HEK293 (cell line): ENCODE data around the gene OSBPL10.

Experiments used
- KLF16 ChIP-seq: fragments of 450-650 bp; formaldehyde crosslinking; IDR thresholded peaks from 2 replicates; pipeline ENCODE4 v1.5.1; 2017; ENCODE audit warnings: missing biosample characterization, missing genetic modification characterization
- SP2 ChIP-seq: fragments of 450-650 bp; formaldehyde crosslinking; IDR thresholded peaks from 2 replicates; pipeline ENCODE4 v1.5.1; 2016; ENCODE audit warnings: missing biosample characterization, missing genetic modification characterization
- TCF7L2 ChIP-seq: IDR thresholded peaks from 2 replicates; pipeline ENCODE4 v1.6.1; 2011; ENCODE audit warnings: low read depth, mild to moderate bottlenecking, inconsistent platforms, low read length, moderate library complexity, borderline replicate concordance
- ZFP41 ChIP-seq: fragments of 450-650 bp; formaldehyde crosslinking; IDR thresholded peaks from 2 replicates; pipeline ENCODE4 v1.5.1; 2016; ENCODE audit warnings: missing biosample characterization, missing genetic modification characterization, borderline replicate concordance
- ZNF114 ChIP-seq: fragments of 450-650 bp; formaldehyde crosslinking; IDR thresholded peaks from 2 replicates; pipeline ENCODE4 v1.5.0; 2017; ENCODE audit warnings: missing biosample characterization, missing genetic modification characterization
- ZNF184 ChIP-seq: fragments of 450-650 bp; IDR thresholded peaks from 2 replicates; pipeline ENCODE4 v1.5.1; 2018; ENCODE audit warnings: missing biosample characterization, mild to moderate bottlenecking, missing genetic modification characterization
- ZNF221 ChIP-seq: fragments of 450-650 bp; formaldehyde crosslinking; IDR thresholded peaks from 2 replicates; pipeline ENCODE4 v1.5.1; 2017; ENCODE audit warnings: missing biosample characterization, missing genetic modification characterization, borderline replicate concordance
- ZNF335 ChIP-seq: fragments of 450-650 bp; formaldehyde crosslinking; conservative IDR thresholded peaks from 2 replicates; pipeline ENCODE4 v1.5.1; 2016; ENCODE audit warnings: missing biosample characterization, missing genetic modification characterization
- ZNF549 ChIP-seq: fragments of 450-650 bp; IDR thresholded peaks from 2 replicates; pipeline ENCODE4 v1.5.1; 2018; ENCODE audit warnings: missing biosample characterization, missing genetic modification characterization, mild to moderate bottlenecking, inconsistent platforms, moderate library complexity
- ZSCAN16 ChIP-seq: fragments of 450-650 bp; formaldehyde crosslinking; IDR thresholded peaks from 2 replicates; pipeline ENCODE4 v1.5.1; 2016; ENCODE audit warnings: missing biosample characterization, missing genetic modification characterization
- TF ChIP-seq, protein P1 (sequence below): fragments of 450-650 bp; formaldehyde crosslinking; IDR thresholded peaks from 2 replicates; pipeline ENCODE4 v1.5.1; 2016; ENCODE audit warnings: missing biosample characterization, missing genetic modification characterization
- TF ChIP-seq, protein P2 (sequence below): fragments of 450-650 bp; formaldehyde crosslinking; optimal IDR thresholded peaks from 2 replicates; pipeline ENCODE3; 2016; ENCODE audit warnings: missing biosample characterization, mild to moderate bottlenecking, missing genetic modification characterization

DNA sequence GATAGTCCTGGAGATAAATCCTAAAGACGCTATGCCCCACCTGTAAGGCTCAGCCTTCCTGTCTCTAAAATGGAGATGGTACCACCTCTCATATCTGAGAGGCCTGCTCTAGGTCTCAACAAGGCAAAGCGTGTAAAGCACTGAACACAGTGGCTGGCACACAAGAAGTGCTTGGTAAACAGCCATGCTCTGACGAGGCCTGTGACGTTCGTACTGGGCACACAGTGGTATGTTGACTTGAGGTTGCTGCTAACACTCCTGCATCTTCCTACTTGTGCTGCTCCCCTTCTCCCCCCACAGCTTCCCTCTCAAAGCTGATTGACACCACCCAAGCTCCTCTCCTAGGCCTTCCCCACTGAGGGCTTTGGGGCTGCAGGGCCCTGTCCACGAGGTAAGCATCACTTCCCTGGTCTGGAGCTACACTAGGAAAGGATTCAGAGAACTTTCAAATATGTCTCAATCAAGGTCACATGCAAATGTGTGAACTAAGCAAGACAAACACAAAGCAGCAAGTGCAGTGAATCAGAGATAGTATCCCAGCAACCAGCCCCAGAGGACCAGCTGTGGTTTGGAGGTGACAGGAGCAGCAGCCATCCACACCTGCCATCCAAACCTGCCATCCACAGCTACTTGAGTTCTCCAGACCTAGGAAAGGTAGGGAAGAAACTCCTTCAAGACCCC lies 270.8 kb downstream of the OSBPL10 start:
- TF ChIP-seq TCF7L2 (no peak), ZFP41 (tag by site-specific recombination) (no peak), SP2 (tag by site-specific recombination) (no peak), ZNF221 (no peak), ZNF335 (tag by site-specific recombination) (no peak), KLF16 (no peak), ZSCAN16 (tag by site-specific recombination) (no peak), ZNF114 (tag by site-specific recombination) (no peak), ZNF184 (no peak), ZNF549 (tag by site-specific recombination) (no peak)
- TF ChIP-seq, protein P1, sequence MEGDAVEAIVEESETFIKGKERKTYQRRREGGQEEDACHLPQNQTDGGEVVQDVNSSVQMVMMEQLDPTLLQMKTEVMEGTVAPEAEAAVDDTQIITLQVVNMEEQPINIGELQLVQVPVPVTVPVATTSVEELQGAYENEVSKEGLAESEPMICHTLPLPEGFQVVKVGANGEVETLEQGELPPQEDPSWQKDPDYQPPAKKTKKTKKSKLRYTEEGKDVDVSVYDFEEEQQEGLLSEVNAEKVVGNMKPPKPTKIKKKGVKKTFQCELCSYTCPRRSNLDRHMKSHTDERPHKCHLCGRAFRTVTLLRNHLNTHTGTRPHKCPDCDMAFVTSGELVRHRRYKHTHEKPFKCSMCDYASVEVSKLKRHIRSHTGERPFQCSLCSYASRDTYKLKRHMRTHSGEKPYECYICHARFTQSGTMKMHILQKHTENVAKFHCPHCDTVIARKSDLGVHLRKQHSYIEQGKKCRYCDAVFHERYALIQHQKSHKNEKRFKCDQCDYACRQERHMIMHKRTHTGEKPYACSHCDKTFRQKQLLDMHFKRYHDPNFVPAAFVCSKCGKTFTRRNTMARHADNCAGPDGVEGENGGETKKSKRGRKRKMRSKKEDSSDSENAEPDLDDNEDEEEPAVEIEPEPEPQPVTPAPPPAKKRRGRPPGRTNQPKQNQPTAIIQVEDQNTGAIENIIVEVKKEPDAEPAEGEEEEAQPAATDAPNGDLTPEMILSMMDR (tag by site-specific recombination) = no peak
- TF ChIP-seq, protein P2, sequence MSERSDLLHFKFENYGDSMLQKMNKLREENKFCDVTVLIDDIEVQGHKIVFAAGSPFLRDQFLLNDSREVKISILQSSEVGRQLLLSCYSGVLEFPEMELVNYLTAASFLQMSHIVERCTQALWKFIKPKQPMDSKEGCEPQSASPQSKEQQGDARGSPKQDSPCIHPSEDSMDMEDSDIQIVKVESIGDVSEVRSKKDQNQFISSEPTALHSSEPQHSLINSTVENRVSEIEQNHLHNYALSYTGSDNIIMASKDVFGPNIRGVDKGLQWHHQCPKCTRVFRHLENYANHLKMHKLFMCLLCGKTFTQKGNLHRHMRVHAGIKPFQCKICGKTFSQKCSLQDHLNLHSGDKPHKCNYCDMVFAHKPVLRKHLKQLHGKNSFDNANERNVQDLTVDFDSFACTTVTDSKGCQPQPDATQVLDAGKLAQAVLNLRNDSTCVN (tag by site-specific recombination) = no peak
